ENCODE data around the gene ARID1B. TPM values are rescaled to one million over a fixed set of nuclear protein-coding genes. Genes with fewer than 3 reads are reported as not detected.

The ARID1B gene
- total RNA-seq, 1 experiment from 2014 or later: 35.6 TPM

GRCh38 chr6:157013649-157014304 is 236.6 kb downstream of the ARID1B start:
- no peaks in the 10 kb centered on the region for H3K4me1 ChIP-seq (ENCODE audit: control insufficient read depth in 1 of 2, insufficient read depth in 2 of 2, low read length in 2 of 2)
- H3K36me3 ChIP-seq (ENCODE audit: control insufficient read depth in 1 of 2, insufficient read depth in 2 of 2, low read length in 2 of 2): no peaks in the 10 kb centered on the region
- no peak overlapping the region for H3K27ac ChIP-seq (ENCODE audit: low read depth, low read length)
- no peak for TF ChIP-seq ELF1 (IDR thresholded peaks at IDR 0.05; ENCODE audit: borderline replicate concordance, low read depth)
- TF ChIP-seq REST (IDR thresholded peaks at IDR 0.05; ENCODE audit: low read depth): no peak
- no peak for TF ChIP-seq SIN3A (IDR thresholded peaks at IDR 0.05; ENCODE audit: low read depth)
- no peak for TF ChIP-seq FOSL1 (IDR thresholded peaks at IDR 0.05; ENCODE audit: low read depth)
- no peak for TF ChIP-seq ATF3 (IDR thresholded peaks at IDR 0.05)
- TF ChIP-seq YY1 (IDR thresholded peaks at IDR 0.05; ENCODE audit: extremely low read depth, insufficient replicate concordance, low read depth, low read length): no peak
- no peak for TF ChIP-seq TCF7L2 (IDR thresholded peaks at IDR 0.05; ENCODE audit: borderline replicate concordance, extremely low read depth, insufficient read depth, insufficient read length)
- TF ChIP-seq EGR1 (IDR thresholded peaks at IDR 0.05; ENCODE audit: low read depth): no peak
- no peak for TF ChIP-seq EZH2 (IDR thresholded peaks at IDR 0.05)
- TF ChIP-seq ZBTB33 (IDR thresholded peaks at IDR 0.05; ENCODE audit: extremely low read depth, insufficient replicate concordance, low read length): no peak
- no peak for TF ChIP-seq ZFX (IDR thresholded peaks at IDR 0.05)
- no peak for TF ChIP-seq RAD21 (IDR thresholded peaks at IDR 0.05; ENCODE audit: low read depth)
- no peak for TF ChIP-seq CEBPB (IDR thresholded peaks at IDR 0.05; ENCODE audit: low read depth)
- H3K27me3 ChIP-seq (ENCODE audit: insufficient read depth, low read length): no peaks in the 10 kb centered on the region
- 0 out of 2 replicates have a peak, but pooled peaks cover 3% of the 10 kb centered on the region for H3K9me2 ChIP-seq (ENCODE audit: insufficient read depth)
- no peaks in the 10 kb centered on the region for H3K9me3 ChIP-seq (ENCODE audit: control insufficient read depth in 1 of 2, insufficient read depth in 1 of 2, low read depth in 1 of 2, low read length in 2 of 2)
- H3K79me2 ChIP-seq (ENCODE audit: insufficient read depth, low read length): 0 out of 2 replicates have a peak, but pooled peaks cover 3% of the 10 kb centered on the region
- ATAC-seq: no peak
- H4K20me1 ChIP-seq (ENCODE audit: insufficient read depth): no peaks in the 10 kb centered on the region
- RAD21 ChIA-PET (ENCODE audit: low non-redundant PET in 1 of 2, low total read pairs in 2 of 2, uncharacterized antibody in 2 of 2, unreplicated experiment in 2 of 2): no interaction called here
- H3K9ac ChIP-seq (ENCODE audit: low read length): no peak overlapping the region
- POLR2A ChIA-PET: no interaction called here
- CTCF ChIA-PET: no interaction called here
- H2AFZ ChIP-seq (ENCODE audit: low read depth, low read length, poor library complexity, severe bottlenecking): no peak overlapping the region
- no TSS peak for BruUV-seq (replicated peaks)
- no peak overlapping the region for H3K4me2 ChIP-seq (ENCODE audit: low read length)
- H3K4me3 ChIP-seq (replicated peaks in 1 of 2; ENCODE audit: low read depth in 1 of 2, low read length in 2 of 2): no peak overlapping the region
- no peak for DNase-seq (ENCODE audit: low read depth, low spot score)
- intact Hi-C loops (cut with micrococcal nuclease): no loop called here
